Left ventricle myocardium inferior (tissue), 1 donor: ENCODE data around the gene FGD2. TPM values are rescaled to one million over a fixed set of nuclear protein-coding genes. Genes with fewer than 3 reads are reported as not detected.
A peak's percentile ranks its signal among the peaks of the same experiment; 100 is the strongest.
"Not testable (repeated sequence)": the region's sequence is repeated elsewhere in the genome, so short reads cannot be mapped to it uniquely, and the experiment has no call there.

ENCODE experiments used
- DNase-seq: peaks from one replicate; pipeline ENCODE4 v3.0.0-alpha.2; 2020
- H3K27ac ChIP-seq: fragments of 200-600 bp; replicated peaks from 2 replicates; pipeline ENCODE4 v1.8.0; 2021
- H3K27me3 ChIP-seq: fragments of 200-600 bp; 2 replicates; pipeline ENCODE4 v1.8.0; 2021; ENCODE audit warnings: low read depth
- H3K36me3 ChIP-seq: fragments of 200-600 bp; 2 replicates; pipeline ENCODE4 v1.8.0; 2021
- H3K4me1 ChIP-seq: fragments of 200-600 bp; 2 replicates; pipeline ENCODE4 v1.8.0; 2021
- H3K4me3 ChIP-seq: fragments of 200-600 bp; 2 replicates; pipeline ENCODE4 v1.8.0; 2021; ENCODE audit warnings: mild to moderate bottlenecking, moderate library complexity
- H3K9me3 ChIP-seq: fragments of 200-600 bp; replicated peaks from 2 replicates; pipeline ENCODE4 v1.8.0; 2021
- CTCF ChIP-seq: fragments of 200-600 bp; IDR thresholded peaks from 2 replicates; pipeline ENCODE4 v1.8.0; 2021; ENCODE audit warnings: antibody characterized with exemption, mild to moderate bottlenecking, borderline replicate concordance
- intact Hi-C: fragments of 100-400 bp; cut with micrococcal nuclease; formaldehyde crosslinking; loops from one replicate; pipeline ENCODE4 v1.11.0; 2022
- total RNA-seq: library from RNA; stranded (reverse); fragmentation: NEBNext Ultra II Directional; extraction: Animal tissue kit (Norgen Biotek cat#: 25700); gene quantifications from one replicate; pipeline ENCODE4 v1.2.1, GENCODE V29; 2021
- donor health status: DM: no; HTN: yes; CAD: no; lungs with severe emphysema.

Gene FGD2
- total RNA-seq, 1 donor from 2014 or later: 6.0 TPM

- intact Hi-C loops: no loop called here
Measured at GRCh38 chr6:36985808-36986703, 19.4 kb upstream of the FGD2 start, which contains the start of gene MTCH1. Gene MTCH1, minus strand, starts transcription at chr6:36986196. Its CDS starts 23 bp downstream, at chr6:36986173.

GRCh38 chr6:36986704-36987047 lies 18.8 kb upstream of the FGD2 start:
- no peaks in the 10 kb centered on the region for H3K36me3 ChIP-seq
- no peak for TF ChIP-seq CTCF
- intact Hi-C loops: no loop called here
- H3K9me3 ChIP-seq: no peaks in the 10 kb centered on the region
- H3K4me3 ChIP-seq: peak overlapping the region; percentile 96
- H3K4me1 ChIP-seq: peaks cover 58% of the 10 kb centered on the region
- H3K27ac ChIP-seq: peak overlapping the region; percentile 98
- no peaks in the 10 kb centered on the region for H3K27me3 ChIP-seq
- DNase-seq: no peak

More at GRCh38 chr6:36985808-36986703, 19.4 kb upstream of the FGD2 start, which contains the start of gene MTCH1:
- Histone ChIP-seq H3K27me3 (no peaks in the 10 kb centered on the region), H3K4me3 (peak within 1 kb of the TSS; percentile 96), H3K36me3 (peaks cover 1% of the 10 kb centered on the region), H3K9me3 (no peaks in the 10 kb centered on the region), H3K4me1 (peaks cover 64% of the 10 kb centered on the region), H3K27ac (peak within 1 kb of the TSS; percentile 98)
- peak; percentile 24 for TF ChIP-seq CTCF
- peak; percentile 92 for DNase-seq

GRCh38 chr6:36989264-36989663 lies 16.2 kb upstream of the FGD2 start:
- intact Hi-C loops: no loop called here
- no peaks in the 10 kb centered on the region for H3K27me3 ChIP-seq
- H3K4me3 ChIP-seq: no peak overlapping the region
- peak overlapping the region; percentile 30 for H3K27ac ChIP-seq
- no peaks in the 10 kb centered on the region for H3K36me3 ChIP-seq
- peaks cover 32% of the 10 kb centered on the region for H3K4me1 ChIP-seq
- no peaks in the 10 kb centered on the region for H3K9me3 ChIP-seq
- TF ChIP-seq CTCF: no peak
- DNase-seq: no peak

- H3K9me3 ChIP-seq, intact Hi-C loops, DNase-seq, H3K27me3 ChIP-seq, H3K4me3 ChIP-seq, H3K36me3 ChIP-seq, H3K27ac ChIP-seq: not testable (repeated sequence)
- peaks cover 21% of the 10 kb centered on the region for H3K4me1 ChIP-seq
Measured at GRCh38 chr6:36990401-36990800, 15.1 kb upstream of the FGD2 start.

GRCh38 chr6:36997811-36998722 lies 7.4 kb upstream of the FGD2 start:
- Histone ChIP-seq H3K4me1 (peaks cover 26% of the 10 kb centered on the region), H3K27me3 (no peaks in the 10 kb centered on the region), H3K36me3 (no peaks in the 10 kb centered on the region), H3K27ac (peak overlapping the region; percentile 94), H3K4me3 (peak overlapping the region; percentile 18), H3K9me3 (no peaks in the 10 kb centered on the region)
- intact Hi-C loops: no loop called here
- DNase-seq: peak; percentile 65
- TF ChIP-seq CTCF: no peak
